Adrenal gland (tissue), 5 donors: Measurements from ENCODE around the gene SLC25A21.

Source experiments
- POLR2A ChIP-seq, 2 donors: fragments of 450-650 bp; IDR thresholded peaks; one replicate each; pipeline ENCODE4 v1.6.1; 2017; ENCODE audit warnings: antibody characterized with exemption in 2 of 2, mild to moderate bottlenecking in 2 of 2, moderate library complexity in 1 of 2
- TF ChIP-seq, protein P1 (sequence below), 6 experiments: fragments of 450-650 bp in 4 of 6; fragments of 200-600 bp in 2 of 6; sonication (generic) in 1 of 6; IDR thresholded peaks; 1 replicate in 5 of 6; 2 replicates in 1 of 6; pipeline versions ENCODE4 v1.5.1 to v1.8.0; 2016 to 2021; ENCODE audit warnings: antibody characterized with exemption in 6 of 6, mild to moderate bottlenecking in 2 of 6, moderate library complexity in 1 of 6
- donor health status: DM: no; HTN: no; CAD: no.

GRCh38 chr14:36967892-36968555, 204.4 kb downstream of the SLC25A21 start:
- TF ChIP-seq, protein P1, sequence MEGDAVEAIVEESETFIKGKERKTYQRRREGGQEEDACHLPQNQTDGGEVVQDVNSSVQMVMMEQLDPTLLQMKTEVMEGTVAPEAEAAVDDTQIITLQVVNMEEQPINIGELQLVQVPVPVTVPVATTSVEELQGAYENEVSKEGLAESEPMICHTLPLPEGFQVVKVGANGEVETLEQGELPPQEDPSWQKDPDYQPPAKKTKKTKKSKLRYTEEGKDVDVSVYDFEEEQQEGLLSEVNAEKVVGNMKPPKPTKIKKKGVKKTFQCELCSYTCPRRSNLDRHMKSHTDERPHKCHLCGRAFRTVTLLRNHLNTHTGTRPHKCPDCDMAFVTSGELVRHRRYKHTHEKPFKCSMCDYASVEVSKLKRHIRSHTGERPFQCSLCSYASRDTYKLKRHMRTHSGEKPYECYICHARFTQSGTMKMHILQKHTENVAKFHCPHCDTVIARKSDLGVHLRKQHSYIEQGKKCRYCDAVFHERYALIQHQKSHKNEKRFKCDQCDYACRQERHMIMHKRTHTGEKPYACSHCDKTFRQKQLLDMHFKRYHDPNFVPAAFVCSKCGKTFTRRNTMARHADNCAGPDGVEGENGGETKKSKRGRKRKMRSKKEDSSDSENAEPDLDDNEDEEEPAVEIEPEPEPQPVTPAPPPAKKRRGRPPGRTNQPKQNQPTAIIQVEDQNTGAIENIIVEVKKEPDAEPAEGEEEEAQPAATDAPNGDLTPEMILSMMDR (IDR thresholded peaks at IDR 0.05): no peak
- TF ChIP-seq POLR2A (IDR thresholded peaks at IDR 0.05): no peak
